Transverse colon (tissue), 4 donors: ENCODE data around the gene SELENOI. TPM values are rescaled to one million over a fixed set of nuclear protein-coding genes. Genes with fewer than 3 reads are reported as not detected.

Experiments used
- DNase-seq: peaks from one replicate; pipeline ENCODE4 v3.0.0-alpha.2; 2019
- H3K27ac ChIP-seq, 4 donors: fragments of 200-600 bp; sonication (generic); 2 replicates each; pipeline ENCODE4 v1.5.1; 2016 to 2018; ENCODE audit warnings: inconsistent platforms in 4 of 4
- H3K27me3 ChIP-seq: fragments of 200-600 bp; sonication (generic); 2 replicates; pipeline ENCODE4 v1.5.1; 2017; ENCODE audit warnings: inconsistent platforms
- H3K36me3 ChIP-seq, 4 donors: fragments of 200-600 bp; sonication (generic); 2 replicates each; pipeline ENCODE4 v1.5.1; 2017 to 2019; ENCODE audit warnings: inconsistent platforms in 4 of 4
- H3K4me1 ChIP-seq, 4 donors: fragments of 200-600 bp; sonication (generic); 2 replicates each; pipeline ENCODE4 v1.5.1; 2017 to 2020; ENCODE audit warnings: inconsistent platforms in 4 of 4
- H3K4me3 ChIP-seq, 4 donors: fragments of 200-600 bp; sonication (generic); 1 replicate in 1 of 4; 2 replicates in 3 of 4; pipeline versions ENCODE4 v1.5.1 to v1.6.1; 2017 to 2019; ENCODE audit warnings: inconsistent platforms in 4 of 4
- H3K9me3 ChIP-seq, 2 donors: fragments of 200-600 bp; sonication (generic); 2 replicates each; pipeline ENCODE4 v1.5.1; 2017 to 2019; ENCODE audit warnings: inconsistent platforms in 2 of 2
- EP300 ChIP-seq: sonication (generic); formaldehyde crosslinking; IDR thresholded peaks from one replicate; pipeline ENCODE4 v1.6.1; 2017; ENCODE audit warnings: antibody characterized with exemption, low read depth
- POLR2A ChIP-seq: fragments of 450-650 bp; IDR thresholded peaks from one replicate; pipeline ENCODE4 v1.6.1; 2016; ENCODE audit warnings: antibody characterized with exemption, mild to moderate bottlenecking, moderate library complexity
- POLR2AphosphoS5 ChIP-seq, 3 donors: sonication (generic); formaldehyde crosslinking; IDR thresholded peaks; one replicate each; pipeline ENCODE4 v1.6.1; 2016; ENCODE audit warnings: antibody characterized with exemption in 3 of 3
- WGBS, 2 donors: methylation state at CpG; one replicate each; pipeline ENCODE4 v1.1.5; 2018; ENCODE audit warnings: low coverage in 1 of 2; 5-methylcytosine and 5-hydroxymethylcytosine counted together
- in situ Hi-C, 4 donors: fragments of 200-750 bp; cut with MboI; loops; one replicate each; pipeline versions ENCODE4 v1.15.0 to v1.15.1; 2017; ENCODE audit warnings: low sequenced_read_pairs in 3 of 4, low pct_ligation_motif_present in 1 of 4, low pct_unique_long_range_greater_than_20kb in 1 of 4
- intact Hi-C: fragments of 100-400 bp; cut with DNase I; formaldehyde crosslinking; loops from one replicate; pipeline ENCODE4 v1.15.1; 2023; ENCODE audit warnings: low total_unique reads
- total RNA-seq, 4 donors: library from RNA; depleted of rRNA; stranded (reverse); fragments of >200 nt; gene quantifications; one replicate each; pipeline ENCODE4 v1.1.0, GENCODE V29; 2016
- TF ChIP-seq, protein P1 (sequence below), 5 experiments: fragments of 200-600 bp in 3 of 5; fragments of 450-650 bp in 2 of 5; sonication (generic) in 3 of 5; IDR thresholded peaks; 1 replicate in 2 of 5; 2 replicates in 3 of 5; pipeline ENCODE4 v1.5.1; 2016 to 2017; ENCODE audit warnings: antibody characterized with exemption in 5 of 5, inconsistent platforms in 3 of 5, mild to moderate bottlenecking in 2 of 5, moderate library complexity in 1 of 5

The SELENOI gene
- total RNA-seq, 4 donors from 2014 or later = 12.1 to 37.4 (median 26.9) TPM

GRCh38 chr2:26442707-26443106, 96.8 kb downstream of the SELENOI start:
- Histone ChIP-seq H3K4me3 (no peak overlapping the region), H3K4me1 (no peaks in the 10 kb centered on the region), H3K36me3 (no peaks in the 10 kb centered on the region), H3K27me3 (no peaks in the 10 kb centered on the region), H3K9me3 (no peaks in the 10 kb centered on the region), H3K27ac (no peak overlapping the region)
- 52 to 53% methylated on average over 3 of the region's 3 CpGs for WGBS, 2 donors
- no peak for DNase-seq
- in situ Hi-C loops (no loop called here), intact Hi-C loops (no loop called here)
- TF ChIP-seq POLR2A = no peak
- TF ChIP-seq EP300 = no peak

- Histone ChIP-seq H3K9me3 (no peaks in the 10 kb centered on the region), H3K27ac (no peak overlapping the region), H3K27me3 (no peaks in the 10 kb centered on the region), H3K4me3 (no peak overlapping the region), H3K4me1 (no peaks in the 10 kb centered on the region), H3K36me3 (no peaks in the 10 kb centered on the region)
- intact Hi-C loops = no loop called here
- DNase-seq = no peak
- in situ Hi-C loops = no loop called here
- 87 to 100% methylated on average over 2 to 7 of the region's 7 CpGs for WGBS, 2 donors
- TF ChIP-seq EP300 (no peak), POLR2AphosphoS5 (IDR thresholded peaks at IDR 0.05) (no peak), POLR2A (no peak)
- TF ChIP-seq, protein P1, sequence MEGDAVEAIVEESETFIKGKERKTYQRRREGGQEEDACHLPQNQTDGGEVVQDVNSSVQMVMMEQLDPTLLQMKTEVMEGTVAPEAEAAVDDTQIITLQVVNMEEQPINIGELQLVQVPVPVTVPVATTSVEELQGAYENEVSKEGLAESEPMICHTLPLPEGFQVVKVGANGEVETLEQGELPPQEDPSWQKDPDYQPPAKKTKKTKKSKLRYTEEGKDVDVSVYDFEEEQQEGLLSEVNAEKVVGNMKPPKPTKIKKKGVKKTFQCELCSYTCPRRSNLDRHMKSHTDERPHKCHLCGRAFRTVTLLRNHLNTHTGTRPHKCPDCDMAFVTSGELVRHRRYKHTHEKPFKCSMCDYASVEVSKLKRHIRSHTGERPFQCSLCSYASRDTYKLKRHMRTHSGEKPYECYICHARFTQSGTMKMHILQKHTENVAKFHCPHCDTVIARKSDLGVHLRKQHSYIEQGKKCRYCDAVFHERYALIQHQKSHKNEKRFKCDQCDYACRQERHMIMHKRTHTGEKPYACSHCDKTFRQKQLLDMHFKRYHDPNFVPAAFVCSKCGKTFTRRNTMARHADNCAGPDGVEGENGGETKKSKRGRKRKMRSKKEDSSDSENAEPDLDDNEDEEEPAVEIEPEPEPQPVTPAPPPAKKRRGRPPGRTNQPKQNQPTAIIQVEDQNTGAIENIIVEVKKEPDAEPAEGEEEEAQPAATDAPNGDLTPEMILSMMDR (IDR thresholded peaks at IDR 0.05) = no peak
These were observed 98.3 kb downstream of the SELENOI start for GRCh38 chr2:26444236-26444635.

Other genes with a start within 250 kb of the SELENOI start
- 1 to 10 TPM in 3 of 4 donors, not detected in 1; 1.5 to 4.6 (median 2.2) TPM for gene GAREM2, start 173.1 kb upstream of the SELENOI start, total RNA-seq
- 100 to 1,000 TPM in 2 of 4 donors, 10 to 100 TPM in 2; 92.8 to 233 (median 142) TPM for gene HADHA, start 101.5 kb upstream of the SELENOI start, total RNA-seq
- gene HADHB, start 101.2 kb upstream of the SELENOI start, total RNA-seq = 100 to 1,000 TPM in 2 of 4 donors, 10 to 100 TPM in 2; 53.1 to 182 (median 133) TPM
- not detected for gene ADGRF3, start 646 bp downstream of the SELENOI start, total RNA-seq
- gene DRC1, start 55.8 kb downstream of the SELENOI start, total RNA-seq = not detected
- gene OTOF, start 132.0 kb downstream of the SELENOI start, total RNA-seq = under 1 TPM in 1 of 4 donors, not detected in 3; 0.37 TPM